ENCODE data around the gene LTBP1. TPM values are rescaled to one million over a fixed set of nuclear protein-coding genes. Genes with fewer than 3 reads are reported as not detected.
A peak's percentile ranks its signal among the peaks of the same experiment; 100 is the strongest.

LTBP1 gene
- polyA plus RNA-seq, 3 donors, result 74.7 to 90.0 (median 83.3) TPM

DNA sequence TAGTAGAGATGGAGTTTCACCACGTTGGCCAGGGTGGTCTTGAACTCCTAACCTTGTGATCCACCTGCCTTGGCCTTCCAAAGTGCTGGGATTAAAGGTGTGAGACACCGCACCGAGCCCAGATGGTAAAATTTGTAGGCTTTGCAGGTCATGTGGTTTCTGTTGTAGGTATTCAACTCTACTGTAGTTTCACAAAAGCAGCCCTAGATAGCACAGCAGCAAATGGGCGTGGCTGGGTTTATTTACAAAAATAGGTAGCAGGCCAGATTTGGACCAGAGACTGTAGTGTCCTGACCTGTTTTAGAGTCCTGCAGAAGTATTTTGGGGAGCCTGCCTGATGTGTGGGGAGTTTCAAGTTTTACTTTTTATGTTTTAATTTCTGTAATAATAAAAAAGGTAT is 445.6 kb downstream of the LTBP1 start:
- DNase-seq (ENCODE audit: low read depth in 3 of 3, low spot score in 2 of 3), result no peak

DNA sequence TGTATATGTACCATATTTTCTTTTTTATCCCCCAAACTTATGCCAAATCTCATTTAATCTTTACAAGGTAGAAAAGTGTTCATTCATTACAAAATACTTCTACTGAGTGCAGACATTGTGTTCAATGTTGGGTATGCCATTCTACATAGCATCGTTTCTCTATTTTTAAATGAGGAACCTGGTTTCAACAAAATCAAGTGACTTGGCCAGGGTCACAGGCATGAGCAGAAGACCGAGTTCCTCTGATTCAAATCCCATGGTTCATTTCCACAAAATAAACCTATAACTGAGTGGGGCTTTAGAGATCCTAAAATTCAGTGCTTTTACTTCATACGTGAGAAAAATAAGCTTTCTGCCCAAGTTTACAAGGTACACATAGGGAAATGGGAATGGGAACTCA is 448.3 kb downstream of the LTBP1 start:
- DNase-seq (ENCODE audit: low read depth in 3 of 3, low spot score in 2 of 3), result no peak

DNA sequence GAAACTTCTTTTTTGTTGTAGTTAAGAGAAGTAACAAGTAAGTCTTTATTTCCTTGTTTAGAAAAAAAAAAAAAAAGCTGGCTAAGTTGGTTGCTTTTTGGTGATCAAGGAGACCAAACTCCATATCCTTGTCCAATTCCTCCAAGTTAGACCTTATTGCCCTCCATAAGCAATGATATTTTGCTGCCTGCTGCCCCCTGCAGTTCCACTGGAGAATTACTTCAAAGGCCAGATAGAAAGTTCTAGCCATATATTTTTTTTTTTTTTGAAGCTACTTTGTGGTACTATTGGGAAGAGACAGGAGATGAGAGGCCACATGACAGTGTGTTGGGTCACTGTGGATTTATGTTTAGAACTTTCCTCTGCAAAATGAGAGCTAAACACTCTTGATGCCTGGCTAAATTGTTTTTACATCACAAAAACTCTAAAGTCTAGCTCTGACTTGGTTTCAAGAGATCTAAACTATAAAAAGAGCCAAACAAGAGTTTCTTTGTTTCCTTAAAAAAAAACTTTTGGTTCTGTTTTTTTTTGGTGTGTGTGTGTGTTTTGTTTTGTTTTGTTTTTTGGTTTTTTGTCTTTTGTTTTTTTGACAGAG is 449.0 kb downstream of the LTBP1 start:
- DNase-seq (ENCODE audit: low read depth in 3 of 3, low spot score in 2 of 3), result no peak

DNA sequence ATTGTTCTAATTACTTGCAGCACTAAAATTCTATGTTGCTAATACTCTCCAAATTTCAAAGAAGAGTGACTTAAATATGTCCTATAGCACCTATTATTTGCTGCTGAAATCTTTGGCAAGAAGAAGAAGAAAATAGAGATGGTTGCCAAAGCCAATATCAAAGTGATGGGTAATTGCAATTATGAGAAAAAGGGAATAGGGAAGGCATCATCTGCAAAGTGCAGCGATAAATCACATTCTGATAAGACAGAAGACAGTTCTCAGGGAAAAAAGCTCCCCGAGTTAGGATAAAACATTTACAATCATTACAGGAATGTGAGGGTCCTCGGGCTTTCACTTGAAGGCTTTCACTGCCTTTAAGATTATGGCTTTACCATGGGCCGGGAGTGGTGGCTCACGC is 457.6 kb downstream of the LTBP1 start:
- no peak for DNase-seq (ENCODE audit: low read depth in 3 of 3, low spot score in 2 of 3)

DNA sequence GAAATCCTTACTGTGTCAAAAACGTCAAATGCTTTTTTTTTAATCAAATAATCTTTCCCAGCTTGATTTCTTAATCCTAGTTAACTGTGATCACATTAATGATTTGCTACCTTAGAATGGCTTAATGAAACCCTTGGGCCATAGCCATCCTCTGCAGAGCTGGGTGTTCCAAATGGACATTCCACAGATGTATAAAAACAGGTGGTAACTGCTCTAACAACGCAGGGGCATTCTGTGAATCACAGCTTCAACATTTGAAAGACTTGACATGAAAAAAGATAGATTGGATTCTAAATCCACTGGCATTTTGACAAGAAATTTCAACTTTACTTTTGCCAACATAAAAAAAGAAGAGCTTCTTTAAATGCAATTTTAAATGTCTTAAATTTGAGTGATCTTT is 459.9 kb downstream of the LTBP1 start:
- DNase-seq (ENCODE audit: low read depth in 3 of 3, low spot score in 2 of 3), result no peak

DNA sequence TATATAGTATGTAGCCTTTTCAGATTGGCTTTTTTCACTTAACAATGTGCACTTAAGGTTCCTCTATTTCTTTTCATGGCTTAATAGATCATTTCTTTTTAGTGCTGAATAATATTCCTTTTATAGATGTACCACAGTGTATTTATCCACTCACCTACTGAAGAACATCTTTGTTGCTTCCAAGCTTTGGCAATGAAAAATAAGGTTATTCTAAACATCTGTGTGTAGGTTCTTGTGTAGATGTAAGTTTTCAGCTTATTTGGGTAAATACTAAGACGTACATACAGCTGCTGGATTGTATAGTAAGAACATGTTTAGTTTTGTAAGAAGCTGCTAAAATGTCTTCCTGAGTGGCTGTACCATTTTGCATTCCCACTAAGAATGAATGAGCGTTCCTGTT is 461.4 kb downstream of the LTBP1 start:
- no peak for DNase-seq (ENCODE audit: low read depth in 3 of 3, low spot score in 2 of 3)

DNA sequence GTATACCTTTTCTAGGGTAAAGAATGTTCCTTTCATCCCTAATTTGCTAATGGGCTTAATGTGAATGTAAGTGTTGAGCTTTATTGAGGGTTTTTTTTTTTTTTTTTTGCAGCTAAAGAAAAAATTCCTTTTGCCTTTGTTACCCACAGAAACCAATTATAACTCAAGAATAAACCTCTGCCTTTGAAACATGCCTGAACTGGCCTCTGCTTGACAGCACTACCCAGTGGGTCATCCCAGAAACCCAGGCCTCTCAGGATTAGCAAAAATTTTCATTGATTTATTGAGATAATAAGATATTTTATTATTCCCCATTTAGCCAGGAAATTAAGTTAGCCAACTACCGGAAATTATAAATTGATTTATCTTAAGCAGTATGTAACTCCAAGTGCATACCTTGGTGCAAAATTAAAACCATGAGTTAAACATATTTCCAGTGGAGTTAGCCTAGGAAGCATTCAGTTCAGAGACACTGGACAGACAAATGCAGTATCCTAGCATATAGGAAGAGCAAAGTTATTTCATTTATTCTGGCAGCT is 462.7 kb downstream of the LTBP1 start:
- DNase-seq (ENCODE audit: low read depth in 3 of 3, low spot score in 2 of 3), result no peak

DNA sequence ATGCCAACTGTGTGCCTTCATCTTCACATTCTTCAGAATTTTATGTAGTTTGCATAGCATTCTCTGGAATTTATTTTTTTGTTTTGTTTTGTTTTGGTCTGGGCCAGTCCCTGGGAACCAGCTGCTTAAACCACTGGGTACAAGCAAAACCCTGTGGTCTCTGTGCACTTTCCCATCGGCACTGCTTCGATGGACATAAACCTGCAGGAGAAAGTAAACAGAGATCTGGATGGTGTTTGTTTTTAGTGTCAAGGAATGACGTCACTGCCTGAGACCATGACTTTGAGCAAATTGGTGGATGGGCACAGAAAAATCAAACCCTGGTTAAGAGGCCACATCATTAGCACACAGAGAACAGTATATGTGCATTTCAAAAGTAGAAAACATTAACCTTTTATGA is 465.0 kb downstream of the LTBP1 start:
- no peak for DNase-seq (ENCODE audit: low read depth in 3 of 3, low spot score in 2 of 3)

DNA sequence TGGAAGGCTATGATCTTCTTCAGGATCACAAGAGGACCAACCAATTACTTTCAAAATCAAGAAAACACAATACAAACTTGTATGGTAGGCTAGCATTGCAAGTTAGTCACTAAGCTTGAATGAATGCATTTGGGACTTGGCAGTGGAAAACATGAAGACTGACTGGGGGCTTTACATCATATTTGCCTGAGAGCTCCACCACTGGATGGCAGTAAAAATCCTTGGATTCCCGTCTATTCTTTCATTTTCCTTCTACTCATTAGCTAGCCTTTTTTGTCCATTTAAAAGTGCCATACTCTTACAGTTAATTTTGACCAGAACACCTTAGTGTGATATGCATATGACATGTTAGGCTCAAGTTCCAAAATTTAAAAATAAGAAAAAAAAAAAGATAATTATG is 466.2 kb downstream of the LTBP1 start:
- no peak for DNase-seq (ENCODE audit: low read depth in 3 of 3, low spot score in 2 of 3)

DNA sequence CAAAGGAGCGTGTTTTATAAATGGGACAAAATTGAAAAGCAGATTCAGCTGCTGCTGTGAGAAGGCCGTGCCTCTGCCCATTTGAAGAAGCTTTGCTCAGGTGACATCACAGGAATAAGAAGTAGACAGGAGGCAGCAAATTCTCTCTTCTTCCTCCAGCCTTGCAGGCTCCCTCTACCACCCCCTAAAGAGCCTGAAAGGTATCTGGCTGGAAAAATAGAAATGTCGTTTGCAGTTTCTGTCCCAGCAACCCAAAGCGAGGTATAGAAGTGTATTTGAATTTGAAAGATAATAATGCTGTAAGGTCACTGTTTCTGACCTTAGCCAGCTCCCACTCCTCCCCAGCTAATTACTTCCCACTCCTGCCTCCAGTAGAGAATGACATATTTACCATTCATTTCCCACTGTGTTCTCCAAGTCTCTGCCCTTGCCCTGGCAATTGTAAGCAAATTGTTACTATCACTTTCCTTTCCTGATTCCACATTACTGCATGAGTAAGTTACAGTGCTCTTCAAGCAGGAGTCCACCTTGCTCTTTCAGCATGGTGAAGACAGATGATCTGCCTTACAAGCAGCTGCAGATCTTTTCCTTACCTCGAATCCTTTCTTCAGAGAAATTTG is 472.9 kb downstream of the LTBP1 start:
- DNase-seq (ENCODE audit: low read depth in 3 of 3, low spot score in 2 of 3), result no peak

DNA sequence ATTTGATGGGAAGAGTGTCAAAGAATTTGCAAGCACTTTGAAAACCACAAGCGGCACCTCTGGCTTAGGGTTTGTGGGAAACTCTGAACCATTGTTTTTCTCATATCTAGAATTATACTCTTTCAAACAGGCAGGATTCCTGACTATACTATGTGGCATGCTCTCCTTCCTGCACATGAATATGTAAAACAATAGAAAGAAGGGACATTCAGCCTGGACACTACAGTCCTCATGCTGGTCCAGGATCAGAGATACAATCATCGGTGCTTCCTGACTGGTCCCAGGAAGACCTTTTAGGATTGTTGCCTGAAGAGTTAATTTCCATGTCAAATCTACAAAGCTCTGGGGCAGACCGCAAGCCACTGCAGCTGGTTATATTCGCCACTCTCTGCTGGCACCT is 474.0 kb downstream of the LTBP1 start:
- no peak for DNase-seq (ENCODE audit: low read depth in 3 of 3, low spot score in 2 of 3)

DNA sequence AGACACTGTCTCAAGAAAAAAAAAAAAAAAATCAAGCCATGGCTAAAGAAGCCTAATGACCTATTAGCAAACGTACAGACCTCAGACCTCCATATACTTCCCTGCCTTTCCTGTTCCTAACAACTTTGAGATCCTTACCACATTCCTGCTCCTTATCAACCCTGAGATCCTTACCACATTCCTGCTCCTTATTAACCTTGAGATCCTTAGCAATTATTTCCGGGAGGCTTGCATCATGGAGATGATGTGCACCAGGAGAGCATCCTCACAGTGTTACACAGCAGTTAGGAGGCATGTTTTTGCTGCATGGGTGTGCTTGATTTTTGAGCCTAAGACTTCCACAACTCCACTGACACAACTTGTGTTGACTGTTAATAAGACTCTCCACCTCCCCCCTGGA is 475.1 kb downstream of the LTBP1 start:
- DNase-seq (ENCODE audit: low read depth in 3 of 3, low spot score in 2 of 3), result no peak

DNA sequence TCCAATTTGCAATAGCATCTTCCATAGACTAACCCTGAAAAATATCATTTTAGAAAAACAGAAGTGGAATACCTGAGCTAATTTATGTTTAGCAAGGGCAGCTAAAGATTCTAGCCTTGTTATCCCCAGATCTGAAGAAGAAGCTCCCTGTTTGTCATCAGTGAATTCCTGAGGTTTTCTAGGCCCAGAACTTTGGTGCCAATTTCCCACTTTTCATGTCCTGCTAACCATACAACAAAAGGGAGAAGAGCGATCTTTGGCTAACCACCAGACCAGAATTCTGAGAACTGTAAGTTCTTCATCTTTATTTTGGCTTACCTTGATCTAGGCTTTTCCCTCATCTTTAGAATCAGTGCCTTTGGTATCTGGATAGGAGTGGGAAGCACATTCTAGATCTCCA is 478.4 kb downstream of the LTBP1 start:
- DNase-seq (ENCODE audit: low read depth in 3 of 3, low spot score in 2 of 3), result no peak

DNA sequence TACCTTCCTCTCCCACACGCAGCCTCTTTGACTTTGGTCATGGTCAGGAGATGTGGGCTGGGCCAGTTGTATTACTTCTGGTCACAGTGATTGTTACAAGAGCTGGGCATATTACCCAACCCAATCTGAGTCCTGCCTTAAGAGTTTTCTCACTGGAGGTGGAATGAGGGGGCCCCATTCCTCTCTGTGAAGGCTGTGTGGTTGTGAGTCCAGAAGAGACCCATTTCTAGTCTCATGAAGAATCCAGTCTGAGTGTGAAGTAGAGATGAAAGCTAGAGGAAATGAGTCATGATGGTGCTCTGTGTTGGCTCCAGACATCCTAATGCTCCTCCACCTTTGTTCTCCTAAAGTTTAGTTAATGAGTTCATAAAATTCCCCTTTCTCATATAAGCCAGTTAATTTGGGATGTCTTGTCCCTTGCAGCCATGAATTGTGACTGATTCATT is 478.9 kb downstream of the LTBP1 start:
- no peak for DNase-seq (ENCODE audit: low read depth in 3 of 3, low spot score in 2 of 3)

DNA sequence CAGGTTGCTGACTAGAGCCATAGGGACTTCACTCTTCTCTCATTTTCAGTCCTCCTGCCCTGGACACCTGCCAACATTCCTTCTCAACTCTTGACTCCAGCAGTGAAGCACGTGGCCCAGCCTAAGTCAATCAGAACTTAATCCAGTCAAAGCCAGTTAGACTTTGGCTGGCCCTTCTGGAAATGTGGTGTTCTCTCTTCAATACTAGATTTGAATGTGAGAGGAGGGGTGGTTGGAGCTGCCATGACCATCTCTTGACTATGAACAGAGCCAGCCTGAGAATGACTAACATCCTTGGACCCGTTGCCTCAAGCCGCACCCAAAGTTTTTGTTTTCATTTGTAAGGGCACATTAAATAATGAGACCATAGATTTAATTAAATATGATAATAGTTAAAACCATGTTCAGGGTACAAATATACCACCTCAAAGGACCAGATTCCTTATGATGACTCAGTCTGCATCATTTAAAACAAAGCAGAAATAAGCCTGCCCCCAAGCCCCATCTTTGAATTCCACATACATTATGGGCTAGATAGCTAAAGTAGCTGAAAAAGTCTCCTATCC is 480.0 kb downstream of the LTBP1 start:
- DNase-seq (ENCODE audit: low read depth in 3 of 3, low spot score in 2 of 3), result no peak

DNA sequence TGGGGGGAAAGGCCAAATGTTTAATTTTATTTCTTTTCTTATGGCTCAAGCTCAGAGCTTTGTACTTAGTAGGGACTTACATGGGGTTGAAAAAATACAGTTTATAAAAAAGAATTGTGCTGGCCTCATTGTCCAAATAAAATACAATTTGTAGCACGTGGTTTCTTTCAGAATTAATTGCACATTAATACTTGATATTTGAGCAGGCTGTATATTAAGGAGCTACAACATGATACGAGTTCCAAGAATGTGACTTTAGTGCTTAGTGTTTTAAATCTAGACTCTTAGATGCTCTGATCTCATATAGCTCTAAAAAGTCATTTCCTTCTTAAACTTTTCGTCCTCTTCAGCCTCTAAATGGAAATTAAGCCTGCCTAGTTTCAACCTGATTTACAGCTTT is 483.3 kb downstream of the LTBP1 start:
- DNase-seq (ENCODE audit: low read depth in 3 of 3, low spot score in 2 of 3), result peak in 2 of 3 donors; percentile 36 to 45

DNA sequence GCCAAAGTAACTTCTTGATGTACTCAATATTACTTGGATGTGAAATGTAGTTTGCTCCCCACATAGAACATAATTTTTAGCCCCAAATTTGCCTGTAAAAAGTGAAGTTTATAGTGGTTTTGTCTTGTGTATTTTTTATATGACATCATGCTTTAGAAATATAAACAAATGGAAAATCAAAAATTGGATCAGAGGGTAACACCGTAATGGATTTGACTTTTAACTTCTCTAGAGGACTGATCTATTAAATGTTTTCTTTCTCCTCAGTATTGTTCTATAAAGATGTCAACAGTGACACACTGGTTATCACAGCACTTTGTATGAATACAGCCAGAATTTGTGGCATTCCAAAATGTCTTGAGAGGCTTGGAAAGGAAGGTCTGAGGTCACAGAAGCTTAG is 484.1 kb downstream of the LTBP1 start:
- no peak for DNase-seq (ENCODE audit: low read depth in 3 of 3, low spot score in 2 of 3)

DNA sequence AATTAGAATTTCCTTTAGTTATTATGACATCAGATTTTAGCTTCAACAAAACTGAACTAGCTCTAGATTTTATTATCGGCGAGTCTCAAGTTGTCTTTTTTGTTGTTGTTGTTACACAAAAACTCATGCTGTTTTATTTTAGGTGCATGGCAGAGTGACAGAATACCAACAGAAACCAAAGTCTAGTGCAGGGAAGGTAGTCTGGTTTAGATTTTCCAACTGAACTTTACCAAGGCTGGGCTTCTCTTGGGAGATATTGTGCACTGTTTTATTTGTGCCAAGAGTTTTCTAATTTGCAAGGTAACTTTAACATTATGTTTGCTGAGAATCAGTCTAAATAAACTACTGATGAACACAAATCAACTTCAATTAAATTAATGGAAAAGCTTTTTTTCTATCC is 486.1 kb downstream of the LTBP1 start:
- no peak for DNase-seq (ENCODE audit: low read depth in 3 of 3, low spot score in 2 of 3)

DNA sequence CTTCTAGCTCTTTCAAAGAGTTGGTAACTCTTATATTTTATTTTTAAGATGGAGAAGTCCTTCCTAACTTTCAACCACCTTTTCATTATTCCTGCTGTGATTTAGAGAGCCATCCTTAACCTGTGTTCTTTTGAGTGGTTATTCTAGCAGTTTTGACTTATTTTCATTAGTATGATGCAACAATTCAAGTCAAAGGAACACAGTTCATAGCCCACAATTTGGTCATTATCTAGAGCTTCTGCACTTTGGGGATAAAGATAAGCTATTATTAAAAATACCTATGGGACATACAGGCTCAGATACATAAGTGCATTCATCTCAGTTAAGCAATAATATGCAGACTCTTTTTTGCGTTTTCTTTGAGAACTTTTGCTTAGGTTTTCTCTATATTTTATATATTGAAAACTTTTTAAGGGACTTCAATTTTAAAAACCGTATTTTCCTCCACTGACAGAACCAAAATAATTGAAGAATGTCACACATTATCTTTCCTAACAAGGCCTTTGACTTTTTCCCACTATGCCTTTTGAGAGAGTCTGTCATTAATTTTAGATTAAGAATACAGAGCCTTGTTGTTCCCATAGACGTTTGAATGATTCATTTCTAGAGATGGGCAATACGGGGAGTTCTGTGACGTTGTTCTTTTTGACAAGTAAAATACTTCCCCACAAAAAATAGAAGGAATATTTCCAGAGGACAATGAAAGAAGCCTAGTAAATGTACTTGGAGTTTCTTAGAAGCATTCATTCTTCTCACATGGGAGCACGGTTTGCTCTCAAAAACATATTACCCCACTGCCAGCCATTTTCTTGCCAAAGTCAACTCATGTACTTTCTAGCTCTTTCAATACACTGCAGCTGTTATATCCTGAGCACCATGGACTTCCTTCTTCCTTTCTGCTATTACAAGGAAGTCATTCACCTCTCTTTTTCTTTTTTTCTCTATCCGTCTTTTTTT is 486.8 kb downstream of the LTBP1 start:
- DNase-seq (ENCODE audit: low read depth in 3 of 3, low spot score in 2 of 3), result no peak

DNA sequence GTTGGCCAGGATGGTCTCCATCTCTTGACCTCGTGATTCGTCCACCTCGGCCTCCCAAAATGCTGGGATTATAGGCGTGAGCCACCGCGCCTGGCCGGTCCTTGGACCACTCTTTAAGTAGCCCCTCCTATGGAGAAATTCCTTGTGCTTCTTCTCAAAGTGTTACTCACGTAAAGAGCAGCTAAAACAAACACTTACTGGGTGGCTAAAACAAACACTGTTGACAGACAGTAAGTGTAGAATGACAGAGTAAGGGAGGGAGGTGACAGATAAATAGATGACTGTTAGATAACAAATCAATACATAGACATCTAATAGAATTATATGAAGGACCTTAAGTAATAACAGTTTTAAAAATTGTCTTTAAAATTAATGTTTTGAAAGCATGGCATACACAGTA is 488.8 kb downstream of the LTBP1 start:
- no peak for DNase-seq (ENCODE audit: low read depth in 3 of 3, low spot score in 2 of 3)

DNA sequence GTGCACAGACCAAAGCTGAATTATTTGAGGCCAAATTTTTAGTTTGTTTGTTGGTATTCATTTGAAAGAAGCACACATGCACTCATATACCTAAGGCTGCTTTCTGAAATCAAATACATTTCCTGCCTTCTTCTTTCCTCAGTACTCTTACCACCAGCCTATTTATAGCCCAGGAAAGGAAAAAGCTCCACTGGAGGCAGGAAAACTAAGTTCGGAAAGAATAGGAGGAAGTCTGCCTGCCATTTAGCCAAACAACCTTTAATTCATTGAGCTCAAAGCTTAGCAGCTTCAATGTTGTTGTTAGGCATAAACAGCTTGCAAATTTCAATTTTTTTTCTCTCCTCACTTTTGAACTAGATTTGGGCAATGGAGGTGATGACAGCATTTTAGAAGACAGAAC is 489.3 kb downstream of the LTBP1 start:
- no peak for DNase-seq (ENCODE audit: low read depth in 3 of 3, low spot score in 2 of 3)
